Effector CD8-positive, alpha-beta T cell (primary cell): Measurements from ENCODE around the gene HYAL1.
"Not testable (repeated sequence)": the region's sequence is repeated elsewhere in the genome, so short reads cannot be mapped to it uniquely, and the experiment has no call there.

Source experiments
- DNase-seq: peaks from one replicate; lab custom pipeline; 2025; lab: John Stamatoyannopoulos, UW

The HYAL1 gene

GRCh38 chr3:50272911-50273688, 30.3 kb downstream of the HYAL1 start:
- DNase-seq, result peak; percentile 81

- DNase-seq, result not testable (repeated sequence)
Observed at GRCh38 chr3:50272538-50272910, 30.9 kb downstream of the HYAL1 start.

GRCh38 chr3:50271314-50271936, 31.9 kb downstream of the HYAL1 start:
- DNase-seq, result no peak

GRCh38 chr3:50270422-50271224, 32.8 kb downstream of the HYAL1 start:
- no peak for DNase-seq

GRCh38 chr3:50269977-50270413, 33.4 kb downstream of the HYAL1 start:
- no peak for DNase-seq

GRCh38 chr3:50269460-50269859, 33.9 kb downstream of the HYAL1 start:
- no peak for DNase-seq

GRCh38 chr3:50268703-50269451, 34.5 kb downstream of the HYAL1 start, which contains the start of gene SEMA3B:
Gene SEMA3B (plus strand): TSS chr3:50269147. CDS start chr3:50269241, 94 bp downstream.
- DNase-seq, result no peak

- DNase-seq, result no peak
Observed at GRCh38 chr3:50268276-50268675, 35.1 kb downstream of the HYAL1 start.

GRCh38 chr3:50267280-50267913, 36.0 kb downstream of the HYAL1 start:
- DNase-seq, result no peak

- no peak for DNase-seq
Observed at GRCh38 chr3:50266836-50267235, 36.5 kb downstream of the HYAL1 start.

GRCh38 chr3:50266017-50266416, 37.4 kb downstream of the HYAL1 start:
- DNase-seq, result no peak

GRCh38 chr3:50265571-50265970, 37.8 kb downstream of the HYAL1 start:
- no peak for DNase-seq

- DNase-seq, result no peak
Observed at GRCh38 chr3:50264964-50265485, 38.3 kb downstream of the HYAL1 start.

GRCh38 chr3:50264383-50264963, 38.9 kb downstream of the HYAL1 start:
- DNase-seq, result no peak

- DNase-seq, result no peak
Observed at GRCh38 chr3:50263478-50264382, 39.6 kb downstream of the HYAL1 start.

- DNase-seq, result no peak
Observed at GRCh38 chr3:50262778-50263177, 40.6 kb downstream of the HYAL1 start.

- DNase-seq, result not testable (repeated sequence)
Observed at GRCh38 chr3:50262200-50262599, 41.2 kb downstream of the HYAL1 start.

- no peak for DNase-seq
Observed at GRCh38 chr3:50261505-50261904, 41.9 kb downstream of the HYAL1 start.

- DNase-seq, result no peak
Observed at GRCh38 chr3:50260942-50261441, 42.4 kb downstream of the HYAL1 start.
